ENCODE results near the gene ATP6V1G2. TPM values are rescaled to one million over a fixed set of nuclear protein-coding genes. Genes with fewer than 3 reads are reported as not detected.

Gene ATP6V1G2
- total RNA-seq, 1 experiment from 2014 or later: 1.2 TPM

DNA sequence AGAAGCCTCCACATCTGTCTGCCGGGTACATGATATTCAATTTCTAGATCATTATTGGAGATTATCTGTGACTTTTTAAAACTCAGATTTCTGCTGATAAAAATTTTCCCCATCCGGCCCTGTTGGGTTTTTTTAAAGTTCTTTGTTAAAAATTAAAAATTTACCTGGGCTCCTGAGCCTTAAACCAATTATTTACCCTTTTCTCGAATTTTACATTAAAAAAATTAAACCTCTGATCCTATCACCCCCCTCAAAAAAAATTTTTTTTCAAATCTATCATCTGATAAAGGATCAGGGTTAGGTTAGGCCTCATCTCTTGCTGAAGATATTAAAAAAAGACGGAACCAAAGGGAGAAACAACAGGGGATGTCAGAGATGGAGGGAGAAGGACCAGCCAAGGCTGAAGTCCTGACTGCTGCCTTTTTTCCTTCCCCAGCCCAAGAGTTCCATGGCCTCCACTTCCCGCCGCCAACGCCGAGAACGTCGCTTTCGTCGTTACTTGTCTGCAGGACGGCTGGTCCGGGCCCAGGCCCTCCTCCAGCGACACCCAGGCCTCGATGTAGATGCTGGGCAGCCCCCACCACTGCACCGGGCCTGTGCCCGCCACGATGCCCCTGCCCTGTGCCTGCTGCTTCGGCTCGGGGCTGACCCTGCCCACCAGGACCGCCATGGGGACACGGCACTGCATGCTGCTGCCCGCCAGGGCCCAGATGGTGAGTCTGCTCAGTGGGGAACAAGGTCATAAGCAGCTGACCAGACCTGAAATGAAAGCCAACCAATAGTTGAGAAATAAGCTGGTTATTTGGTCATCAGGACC, 1.5 kb upstream of the ATP6V1G2 start:
- H3K4me1 Mint-ChIP-seq (ENCODE audit: insufficient read depth, unreplicated experiment): peaks cover 18% of the 10 kb centered on the region
- ChIA-PET CTCF (interaction anchor here (0.6 to 7.6 kb wide), 7 partner anchors 29 to 657 kb away, joined by 3 to 160 read pairs (median 4); no protein-coding TSS in a partner anchor), POLR2A (interaction anchor here (0.6 to 3.1 kb wide), 26 partner anchors 10 to 1771 kb away, joined by 3 to 18 read pairs (median 4); partner anchors contain the start of genes BAG6, C6orf47 and DXO)
- H3K4me3 Mint-ChIP-seq (ENCODE audit: unreplicated experiment): peak overlapping the region; percentile 75
- no peaks in the 10 kb centered on the region for H3K9me3 Mint-ChIP-seq (ENCODE audit: unreplicated experiment)
- no peak for TF ChIP-seq CTCF (IDR thresholded peaks at IDR 0.05; ENCODE audit: unreplicated experiment)
- H3K27ac Mint-ChIP-seq (ENCODE audit: low read depth, unreplicated experiment): peak overlapping the region; percentile 57
- intact Hi-C loops (cut with micrococcal nuclease): loop anchor here (2.0 to 10.0 kb wide), 3 partner anchors 34 to 227 kb away; partner anchors contain the start of genes BAG6, LTB and VWA7
- H3K27me3 Mint-ChIP-seq (ENCODE audit: insufficient read depth, unreplicated experiment): no peaks in the 10 kb centered on the region
- DNase-seq (ENCODE audit: unreplicated experiment): no peak
- H3K36me3 Mint-ChIP-seq (ENCODE audit: insufficient read depth, unreplicated experiment): peaks cover 41% of the 10 kb centered on the region
- TSS peak; percentile 62 for BruUV-seq (replicated peaks)

- Mint-ChIP-seq H3K36me3 (ENCODE audit: insufficient read depth, unreplicated experiment) (peaks cover 33% of the 10 kb centered on the region), H3K4me3 (ENCODE audit: unreplicated experiment) (peak within 1 kb of the TSS; percentile 75), H3K27me3 (ENCODE audit: insufficient read depth, unreplicated experiment) (no peaks in the 10 kb centered on the region), H3K9me3 (ENCODE audit: unreplicated experiment) (no peaks in the 10 kb centered on the region), H3K27ac (ENCODE audit: low read depth, unreplicated experiment) (peak within 1 kb of the TSS; percentile 57), H3K4me1 (ENCODE audit: insufficient read depth, unreplicated experiment) (peaks cover 18% of the 10 kb centered on the region)
- no TSS peak for BruUV-seq (replicated peaks)
- POLR2A ChIA-PET: interaction anchor here (0.6 to 3.1 kb wide), 27 partner anchors 9 to 1772 kb away, joined by 3 to 18 read pairs (median 3); partner anchors contain the start of genes BAG6, C6orf47 and HSPA1B
- DNase-seq (ENCODE audit: unreplicated experiment): peak; percentile 96
- intact Hi-C loops (cut with micrococcal nuclease): loop anchor here (1.0 to 10.0 kb wide), 5 partner anchors 35 to 228 kb away; partner anchors contain the start of genes BAG6, LTB and VWA7
- no peak for TF ChIP-seq CTCF (IDR thresholded peaks at IDR 0.05; ENCODE audit: unreplicated experiment)
- CTCF ChIA-PET: interaction anchor here (0.6 to 7.6 kb wide), 13 partner anchors 13 to 656 kb away, joined by 3 to 160 read pairs (median 4); partner anchors contain the start of gene MICB
Observed at GRCh38 chr6:31546958-31547726, 734 bp upstream of the ATP6V1G2 start, which contains the start of gene NFKBIL1. Gene NFKBIL1, plus strand, starts transcription at chr6:31547608. Its CDS starts 87 bp downstream, at chr6:31547695.

GRCh38 chr6:31545291-31545690, 1.1 kb downstream of the ATP6V1G2 start:
- no peak for TF ChIP-seq CTCF (IDR thresholded peaks at IDR 0.05; ENCODE audit: unreplicated experiment)
- Mint-ChIP-seq H3K36me3 (ENCODE audit: insufficient read depth, unreplicated experiment) (peaks cover 28% of the 10 kb centered on the region), H3K27me3 (ENCODE audit: insufficient read depth, unreplicated experiment) (no peaks in the 10 kb centered on the region), H3K27ac (ENCODE audit: low read depth, unreplicated experiment) (peak overlapping the region; percentile 20), H3K9me3 (ENCODE audit: unreplicated experiment) (no peaks in the 10 kb centered on the region), H3K4me1 (ENCODE audit: insufficient read depth, unreplicated experiment) (peaks cover 19% of the 10 kb centered on the region), H3K4me3 (ENCODE audit: unreplicated experiment) (peak overlapping the region; percentile 75)
- BruUV-seq (replicated peaks): no TSS peak
- POLR2A ChIA-PET: interaction anchor here (1.0 to 3.1 kb wide), 2 partner anchors 39 to 116 kb away, joined by 3 to 12 read pairs; partner anchors contain the start of gene C6orf47
- DNase-seq (ENCODE audit: unreplicated experiment): no peak
- CTCF ChIA-PET: interaction anchor here (0.6 to 7.6 kb wide), 4 partner anchors 48 to 406 kb away, joined by 3 to 160 read pairs (median 6); partner anchors contain the start of gene MICB
- intact Hi-C loops (cut with micrococcal nuclease): loop anchor here (5.0 to 10.0 kb wide), 2 partner anchors 37 to 230 kb away; partner anchors contain the start of genes LTB and VWA7

Data from MCF 10A (cell line).